GM12878 (cell line): ENCODE measurements around the gene RNF40. TPM values are rescaled to one million over a fixed set of nuclear protein-coding genes. Genes with fewer than 3 reads are reported as not detected.

Source experiments
- ATAC-seq: fragments of 200-7000 bp; cut with Tn5 transposase; 3 replicates; pipeline ENCODE4 v1.9.1; 2020; ENCODE audit warnings: mild to moderate bottlenecking, moderate library complexity
- BruUV-seq: library from RNA; stranded (reverse); fragments of 400-500 nt; replicated peaks from 2 replicates; lab custom pipeline; 2021; lab: Mats Ljungman, UMichigan
- CTCF ChIA-PET: fragments of 300-600 bp; sonication (Branson Sonifier 250); formaldehyde crosslinking; extraction: SDS; loops from one replicate; lab custom pipeline; 2021; ENCODE audit warnings: inconsistent platforms; lab: Yijun Ruan, JAX
- POLR2A ChIA-PET: fragments of 350-600 bp; formaldehyde crosslinking; extraction: SDS; loops from one replicate; lab custom pipeline; 2021; ENCODE audit warnings: inconsistent platforms; lab: Charles Lee
- RAD21 ChIA-PET: fragments of 300-600 bp; sonication (Branson Sonifier 250); formaldehyde crosslinking; loops from one replicate; lab custom pipeline; 2023; ENCODE audit warnings: antibody characterized with exemption; ENCODE audit not compliant: unreplicated experiment; lab: Charles Lee
- SMC1A ChIA-PET: fragments of 300-600 bp; sonication (Branson Sonifier 250); formaldehyde crosslinking; loops from one replicate; lab custom pipeline; 2023; ENCODE audit not compliant: unreplicated experiment, uncharacterized antibody; lab: Charles Lee
- DNase-seq: peaks from one replicate; pipeline ENCODE4 v3.0.0-alpha.2; 2011; ENCODE audit warnings: low read depth, low spot score
- FAIRE-seq: peaks from 3 replicates; lab custom pipeline; 2011; peaks lifted over from hg19 to GRCh38; lab: Jason Lieb, UNC
- H2AFZ ChIP-seq: 2 replicates; pipeline ENCODE4 v1.6.0; 2011; ENCODE audit warnings: low read depth, low read length, control low read depth; ENCODE audit not compliant: control insufficient read depth
- H3K27ac ChIP-seq: 2 replicates; pipeline ENCODE4 v1.5.1; 2011; ENCODE audit warnings: control low read depth; ENCODE audit not compliant: control insufficient read depth, insufficient read depth
- H3K27me3 ChIP-seq, 2 experiments: replicated peaks in 1 of 2; 2 replicates each; pipeline versions ENCODE4 v1.6.0 to v1.6.1; 2011; ENCODE audit warnings: low read length in 1 of 2; ENCODE audit not compliant: control insufficient read depth in 2 of 2, insufficient read depth in 2 of 2
- H3K36me3 ChIP-seq, 2 experiments: 2 replicates each; pipeline ENCODE4 v1.5.1; 2011; ENCODE audit warnings: low read length in 1 of 2; ENCODE audit not compliant: control insufficient read depth in 2 of 2, insufficient read depth in 2 of 2
- H3K4me1 ChIP-seq: 2 replicates; pipeline ENCODE4 v1.6.1; 2011; ENCODE audit warnings: mild to moderate bottlenecking, low read length, moderate library complexity, mixed read lengths; ENCODE audit not compliant: control insufficient read depth, insufficient read depth
- H3K4me2 ChIP-seq: 2 replicates; pipeline ENCODE4 v1.6.0; 2011; ENCODE audit warnings: control low read depth; ENCODE audit not compliant: control insufficient read depth, insufficient read depth
- H3K4me3 ChIP-seq: fragments of 200-600 bp; sonication (generic); 2 replicates; pipeline ENCODE4 v1.5.1; 2016
- H3K79me2 ChIP-seq: 2 replicates; pipeline ENCODE4 v1.6.0; 2011; ENCODE audit warnings: low read length; ENCODE audit not compliant: control insufficient read depth, insufficient read depth
- H3K9ac ChIP-seq: 2 replicates; pipeline ENCODE4 v1.8.0; 2011; ENCODE audit warnings: low read length, control low read depth, mixed read lengths; ENCODE audit not compliant: control insufficient read depth, insufficient read depth
- H3K9me3 ChIP-seq: replicated peaks from 3 replicates; pipeline ENCODE4 v1.5.1; 2011; ENCODE audit warnings: mild to moderate bottlenecking, low read length; ENCODE audit not compliant: control insufficient read depth, insufficient read depth
- H4K20me1 ChIP-seq: 2 replicates; pipeline ENCODE4 v1.6.0; 2011; ENCODE audit not compliant: control insufficient read depth, insufficient read depth
- CBX3 ChIP-seq: fragments of 200-600 bp; sonication (generic); IDR thresholded peaks from 2 replicates; pipeline ENCODE4 v1.6.1; 2016; ENCODE audit warnings: low read depth, borderline replicate concordance
- CEBPB ChIP-seq, 2 experiments: fragments of 150-350 bp in 1 of 2; IDR thresholded peaks; 2 replicates each; pipeline ENCODE4 v1.6.1; 2012 to 2014; ENCODE audit warnings: low read depth in 2 of 2, low read length in 2 of 2, borderline replicate concordance in 1 of 2, inconsistent platforms in 1 of 2
- CHD4 ChIP-seq: fragments of 200-600 bp; sonication (generic); IDR thresholded peaks from 2 replicates; pipeline ENCODE4 v1.6.1; 2016; ENCODE audit warnings: mild to moderate bottlenecking
- GATAD2B ChIP-seq: fragments of 450-650 bp; conservative IDR thresholded peaks from 2 replicates; pipeline ENCODE4 v1.6.1; 2017; ENCODE audit warnings: low read depth, mild to moderate bottlenecking, moderate library complexity
- IRF4 ChIP-seq: IDR thresholded peaks from 2 replicates; pipeline ENCODE4 v1.6.1; 2011; ENCODE audit warnings: low read depth, low read length
- LARP7 ChIP-seq: fragments of 450-650 bp; IDR thresholded peaks from 2 replicates; pipeline ENCODE4 v1.6.1; 2017; ENCODE audit warnings: mild to moderate bottlenecking
- NKRF ChIP-seq: fragments of 450-650 bp; conservative IDR thresholded peaks from 2 replicates; pipeline ENCODE4 v1.6.1; 2017; ENCODE audit warnings: mild to moderate bottlenecking, moderate library complexity
- NR2C2 ChIP-seq: IDR thresholded peaks from 2 replicates; pipeline ENCODE4 v1.6.1; 2011; ENCODE audit warnings: borderline replicate concordance, low read depth; ENCODE audit not compliant: control insufficient read depth, insufficient read length
- PBX3 ChIP-seq: IDR thresholded peaks from 2 replicates; pipeline ENCODE4 v1.6.1; 2011; ENCODE audit warnings: mild to moderate bottlenecking, low read depth, low read length, moderate library complexity; ENCODE audit not compliant: insufficient replicate concordance
- POLR2A ChIP-seq: IDR thresholded peaks from 2 replicates; pipeline ENCODE4 v1.6.1; 2011; ENCODE audit warnings: low read depth, mild to moderate bottlenecking, low read length
- REST ChIP-seq: IDR thresholded peaks from 2 replicates; pipeline ENCODE4 v1.6.1; 2012; ENCODE audit warnings: mild to moderate bottlenecking, low read depth, low read length
- SREBF2 ChIP-seq: IDR thresholded peaks from 2 replicates; pipeline ENCODE4 v1.6.1; 2012; ENCODE audit warnings: mild to moderate bottlenecking, low read length
- STAT1 ChIP-seq: fragments of 450-650 bp; conservative IDR thresholded peaks from 2 replicates; pipeline ENCODE4 v1.6.1; 2014; ENCODE audit warnings: antibody characterized with exemption, mild to moderate bottlenecking
- TARDBP ChIP-seq: IDR thresholded peaks from 2 replicates; pipeline ENCODE4 v1.6.1; 2016; ENCODE audit warnings: borderline replicate concordance
- TCF3 ChIP-seq: IDR thresholded peaks from 2 replicates; pipeline ENCODE4 v1.6.1; 2012; ENCODE audit warnings: low read depth, mild to moderate bottlenecking, low read length, borderline replicate concordance; ENCODE audit not compliant: insufficient read depth
- USF2 ChIP-seq: IDR thresholded peaks from 2 replicates; pipeline ENCODE4 v1.6.1; 2011; ENCODE audit warnings: low read depth, low read length, improper control_type of control experiment, borderline replicate concordance
- YY1 ChIP-seq: IDR thresholded peaks from 2 replicates; pipeline ENCODE4 v1.6.1; 2011; ENCODE audit warnings: low read depth, mild to moderate bottlenecking, low read length
- ZNF274 ChIP-seq: IDR thresholded peaks from one replicate; pipeline ENCODE4 v1.8.0; 2011; ENCODE audit not compliant: insufficient read length, insufficient read depth
- WGBS: methylation state at CpG from one replicate; pipeline ENCODE4 v1.1.6; 2016; ENCODE audit warnings: low lambda C conversion rate; ENCODE audit not compliant: insufficient replicate concordance, insufficient coverage; ENCODE audit errors: missing lambda C conversion rate; 5-methylcytosine and 5-hydroxymethylcytosine counted together
- in situ Hi-C: fragments of 300-500 bp; cut with MboI; formaldehyde crosslinking; loops from 9 replicates; pipeline ENCODE4 v1.14.3; 2018; ENCODE audit warnings: mixed read lengths
- intact Hi-C: fragments of 100-400 bp; cut with micrococcal nuclease; formaldehyde crosslinking; loops from one replicate; pipeline ENCODE4 v1.14.2; 2022; ENCODE audit not compliant: unreplicated experiment
- polyA plus RNA-seq, 11 experiments: library from polyadenylated mRNA; depleted of rRNA in 4 of 11; unstranded in 6 of 11; stranded (reverse) in 5 of 11; fragments of >200 nt; fragmentation: Nextera tagmentation in 4 of 11; fragmentation: Illumina TruSeq in 1 of 11; extraction: Ambion mirVana in 4 of 11; extraction: Trizol in 1 of 11; gene quantifications; 1 replicate in 1 of 11; 2 replicates in 10 of 11; pipeline versions ENCODE4 v1.2.1 to v1.2.3, GENCODE V29; 2011 to 2016; ENCODE audit warnings: inconsistent platforms in 2 of 11, missing spikeins in 2 of 11, low read depth in 1 of 11
- total RNA-seq, 4 experiments: library from RNA; depleted of rRNA in 3 of 4; stranded (reverse); fragments of >200 nt in 3 of 4; fragmentation: Illumina TruSeq in 1 of 4; extraction: Trizol in 1 of 4; gene quantifications; 2 replicates each; pipeline versions ENCODE4 v1.2.1 to v1.2.3, GENCODE V29; 2013 to 2021

RNF40 gene
- total and polyA plus RNA-seq, 10 of the 15 experiments (the other 5 are each of a cell fraction or from before 2014, with no cell fraction given), result 3.7 to 97.6 (median 58.4) TPM

- H3K4me1 ChIP-seq, result no peaks in the 10 kb centered on the region
- H3K4me3 ChIP-seq, result no peak overlapping the region
- no peak for ATAC-seq
- no peaks in the 10 kb centered on the region for H3K9me3 ChIP-seq
- in situ Hi-C loops (no loop called here), intact Hi-C loops (no loop called here)
- WGBS, result 100% methylated on average over 1 of the region's 1 CpG
- CTCF ChIA-PET, result interaction anchor here (1.2 to 1.3 kb wide), 2 partner anchors 10 to 26 kb away, joined by 3 to 6 read pairs; partner anchors contain the start of gene PHKG2
- SMC1A ChIA-PET, result no interaction called here
- no peaks in the 10 kb centered on the region for H3K27me3 ChIP-seq
- peaks cover 49 to 50% of the 10 kb centered on the region in 2 experiments for H3K36me3 ChIP-seq
- H3K4me2 ChIP-seq, result no peak overlapping the region
- DNase-seq, result no peak
- no peak overlapping the region for H2AFZ ChIP-seq
- RAD21 ChIA-PET, result no interaction called here
- POLR2A ChIA-PET, result no interaction called here
- no peaks in the 10 kb centered on the region; the same call in 1 of the 2 replicates for H3K79me2 ChIP-seq
- TF ChIP-seq IRF4 (no peak), CBX3 (no peak), STAT1 (no peak), POLR2A (no peak), SREBF2 (no peak), NR2C2 (no peak), REST (no peak), GATAD2B (no peak), USF2 (no peak), CHD4 (no peak), CEBPB (IDR thresholded peaks at IDR 0.05; ENCODE audit: borderline replicate concordance in 1 of 2, low read depth in 2 of 2, low read length in 2 of 2) (no peak), NKRF (no peak), ZNF274 (no peak), LARP7 (no peak), YY1 (no peak), TARDBP (no peak), TCF3 (no peak), PBX3 (no peak)
- TF ChIP-seq, all 136 proteins: peak for 0
- Histone ChIP-seq H3K27ac (no peak overlapping the region), H4K20me1 (no peaks in the 10 kb centered on the region), H3K9ac (no peak overlapping the region)
- no peak for FAIRE-seq
- no TSS peak for BruUV-seq
These were observed 40.5 kb upstream of the RNF40 start for GRCh38 chr16:30721606-30722005.
